Skin of body (tissue), 2 donors: ENCODE data around the gene FAM118A. TPM values are rescaled to one million over a fixed set of nuclear protein-coding genes. Genes with fewer than 3 reads are reported as not detected.
"Not testable (repeated sequence)": the region's sequence is repeated elsewhere in the genome, so short reads cannot be mapped to it uniquely, and the experiment has no call there.

Source experiments
- DNase-seq: peaks from one replicate; lab custom pipeline; 2025; lab: John Stamatoyannopoulos, UW
- total RNA-seq: library from RNA; depleted of rRNA; stranded (reverse); fragments of >200 nt; gene quantifications from one replicate; pipeline ENCODE4 v1.2.3, GENCODE V29; 2014

The FAM118A gene
- total RNA-seq, 1 donor from 2014 or later = 36.7 TPM

- DNase-seq = no peak
Observed at GRCh38 chr22:45281010-45281409, 28.7 kb upstream of the FAM118A start.

- DNase-seq = no peak
Observed at GRCh38 chr22:45284705-45285262, 24.9 kb upstream of the FAM118A start, which contains the start of gene UPK3A. TSS of gene UPK3A (plus strand) at chr22:45284949. CDS start at chr22:45285014, 65 bp downstream.

GRCh38 chr22:45285263-45286058 is 24.3 kb upstream of the FAM118A start:
- no peak for DNase-seq

- no peak for DNase-seq
Observed at GRCh38 chr22:45286854-45287551, 22.7 kb upstream of the FAM118A start.

- no peak for DNase-seq
Observed at GRCh38 chr22:45290410-45290936, 19.3 kb upstream of the FAM118A start.

GRCh38 chr22:45291061-45291930 is 18.4 kb upstream of the FAM118A start:
- no peak for DNase-seq

- no peak for DNase-seq
Observed at GRCh38 chr22:45291931-45292290, 17.8 kb upstream of the FAM118A start.

GRCh38 chr22:45292731-45293442 is 16.8 kb upstream of the FAM118A start:
- no peak for DNase-seq

GRCh38 chr22:45294030-45294429 is 15.7 kb upstream of the FAM118A start:
- no peak for DNase-seq

GRCh38 chr22:45295004-45295403 is 14.7 kb upstream of the FAM118A start:
- not testable (repeated sequence) for DNase-seq

- no peak for DNase-seq
Observed at GRCh38 chr22:45295492-45295891, 14.2 kb upstream of the FAM118A start.

GRCh38 chr22:45296628-45297297 is 13.0 kb upstream of the FAM118A start:
- no peak for DNase-seq

- no peak for DNase-seq
Observed at GRCh38 chr22:45298934-45299505, 10.7 kb upstream of the FAM118A start.

- DNase-seq = no peak
Observed at GRCh38 chr22:45302751-45303150, 7.0 kb upstream of the FAM118A start.

GRCh38 chr22:45303181-45303580 is 6.6 kb upstream of the FAM118A start:
- no peak for DNase-seq

- DNase-seq = no peak
Observed at GRCh38 chr22:45304971-45305370, 4.8 kb upstream of the FAM118A start.

- DNase-seq = no peak
Observed at GRCh38 chr22:45305456-45306075, 4.2 kb upstream of the FAM118A start.

GRCh38 chr22:45306139-45306538 is 3.6 kb upstream of the FAM118A start:
- no peak for DNase-seq

GRCh38 chr22:45308391-45308956 is 1.3 kb upstream of the FAM118A start:
- no peak for DNase-seq
